Activated CD4-positive, alpha-beta T cell treated with anti-CD3 and anti-CD28 coated beads, Interleukin-2, amount 50 U/mL, for 1 hour (primary cell): ENCODE results near the gene CNBD2.
A peak's percentile ranks its signal among the peaks of the same experiment; 100 is the strongest.
"Not testable (repeated sequence)": the region's sequence is repeated elsewhere in the genome, so short reads cannot be mapped to it uniquely, and the experiment has no call there.

Source experiments
- DNase-seq: peaks from one replicate; pipeline ENCODE4 v3.0.0-alpha.2; 2020

Gene CNBD2

GRCh38 chr20:35967979-35968640 is at the start of gene CNBD2:
TSS of gene CNBD2 (plus strand) at chr20:35968590. CDS start at chr20:35968763, 173 bp downstream.
- DNase-seq, result no peak

- DNase-seq, result no peak
Measured at GRCh38 chr20:35920523-35920922, 47.9 kb upstream of the CNBD2 start.

DNA sequence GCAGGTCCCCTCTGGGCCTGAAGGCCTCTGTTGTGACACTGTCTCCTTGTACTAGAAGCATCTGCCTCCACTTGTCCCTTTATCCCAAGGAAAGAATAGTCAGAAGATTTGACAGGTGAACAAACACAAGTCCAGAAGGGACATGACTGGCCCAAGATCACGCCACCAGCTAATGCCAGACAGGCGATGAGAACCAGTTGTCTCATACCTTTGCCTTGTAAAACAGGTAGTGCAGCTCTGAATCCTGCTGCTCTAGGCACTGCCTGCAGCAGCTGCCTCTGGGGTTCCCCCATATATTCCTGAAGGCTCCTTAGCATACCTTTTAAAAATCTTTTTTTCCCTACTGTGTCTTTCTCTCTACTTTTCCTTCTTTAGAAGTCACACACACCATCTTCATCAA is 39.1 kb upstream of the CNBD2 start:
- no peak for DNase-seq

GRCh38 chr20:35934050-35934449 is 34.3 kb upstream of the CNBD2 start:
- DNase-seq, result no peak

GRCh38 chr20:35939264-35939663 is 29.1 kb upstream of the CNBD2 start:
- DNase-seq, result no peak

DNA sequence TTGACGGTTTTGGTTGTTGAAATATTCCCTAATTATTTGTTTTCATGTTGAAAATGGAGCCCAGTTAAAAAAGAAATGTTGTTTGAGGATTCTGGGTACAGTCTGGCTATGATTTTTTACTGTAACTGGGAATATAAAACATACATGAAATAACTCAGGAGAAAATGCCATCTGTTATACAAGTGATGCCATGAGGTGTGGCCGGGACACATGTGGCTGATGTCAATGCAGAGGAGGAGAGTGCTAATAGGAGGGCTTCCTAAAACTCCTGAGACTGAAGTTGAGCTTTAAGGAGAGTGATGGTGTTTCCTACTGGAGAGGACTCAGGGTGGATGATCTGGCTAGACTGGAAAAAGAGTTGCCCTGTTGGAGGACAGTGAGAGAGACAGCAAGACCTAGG is 26.8 kb upstream of the CNBD2 start:
- no peak for DNase-seq

DNA sequence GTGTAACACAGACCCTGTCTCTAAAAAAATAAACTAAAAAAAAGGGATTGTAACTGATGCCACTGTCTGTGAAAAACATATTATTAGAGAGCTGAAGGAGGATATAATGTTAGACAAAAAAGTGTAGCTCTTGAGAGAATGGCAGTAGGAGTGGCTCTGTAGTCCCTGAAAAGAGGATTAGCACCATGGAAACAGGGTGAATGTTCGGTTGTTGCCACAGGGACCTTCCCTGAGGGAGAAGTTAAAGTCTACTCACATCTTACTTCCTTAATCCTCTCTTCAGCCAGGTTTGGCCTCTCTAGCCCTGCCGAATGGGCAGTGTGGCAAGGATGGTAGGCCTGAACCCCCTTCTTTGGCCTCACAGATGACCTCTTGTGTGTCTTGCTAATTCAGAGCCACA is 26.1 kb upstream of the CNBD2 start:
- DNase-seq, result no peak

GRCh38 chr20:35947489-35947888 is 20.9 kb upstream of the CNBD2 start:
- peak; percentile 12 for DNase-seq

DNA sequence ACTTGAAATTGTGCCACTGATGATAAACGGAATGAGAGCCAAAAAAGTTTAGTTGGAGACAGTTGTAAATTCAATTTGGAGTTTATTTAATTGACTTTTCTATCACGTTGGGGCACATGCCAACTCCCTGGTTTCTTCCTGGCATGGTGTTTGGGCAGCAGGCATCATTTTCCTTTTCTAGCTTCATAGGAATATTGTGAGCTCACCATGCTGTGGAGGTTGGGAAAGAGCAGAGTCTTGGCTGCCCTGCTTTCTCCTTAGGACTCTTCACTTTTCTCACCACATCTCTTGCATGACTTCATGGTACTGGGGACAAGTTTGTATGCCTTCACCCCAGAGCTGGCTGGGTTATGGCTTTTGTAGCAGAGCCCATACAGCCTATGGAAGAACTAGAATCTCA is 20.5 kb upstream of the CNBD2 start:
- no peak for DNase-seq

GRCh38 chr20:35950093-35950492 is 18.3 kb upstream of the CNBD2 start:
- DNase-seq, result no peak

- DNase-seq, result not testable (repeated sequence)
Measured at GRCh38 chr20:35952080-35952479, 16.3 kb upstream of the CNBD2 start.

- no peak for DNase-seq
Measured at GRCh38 chr20:35952480-35953386, 15.7 kb upstream of the CNBD2 start.

DNA sequence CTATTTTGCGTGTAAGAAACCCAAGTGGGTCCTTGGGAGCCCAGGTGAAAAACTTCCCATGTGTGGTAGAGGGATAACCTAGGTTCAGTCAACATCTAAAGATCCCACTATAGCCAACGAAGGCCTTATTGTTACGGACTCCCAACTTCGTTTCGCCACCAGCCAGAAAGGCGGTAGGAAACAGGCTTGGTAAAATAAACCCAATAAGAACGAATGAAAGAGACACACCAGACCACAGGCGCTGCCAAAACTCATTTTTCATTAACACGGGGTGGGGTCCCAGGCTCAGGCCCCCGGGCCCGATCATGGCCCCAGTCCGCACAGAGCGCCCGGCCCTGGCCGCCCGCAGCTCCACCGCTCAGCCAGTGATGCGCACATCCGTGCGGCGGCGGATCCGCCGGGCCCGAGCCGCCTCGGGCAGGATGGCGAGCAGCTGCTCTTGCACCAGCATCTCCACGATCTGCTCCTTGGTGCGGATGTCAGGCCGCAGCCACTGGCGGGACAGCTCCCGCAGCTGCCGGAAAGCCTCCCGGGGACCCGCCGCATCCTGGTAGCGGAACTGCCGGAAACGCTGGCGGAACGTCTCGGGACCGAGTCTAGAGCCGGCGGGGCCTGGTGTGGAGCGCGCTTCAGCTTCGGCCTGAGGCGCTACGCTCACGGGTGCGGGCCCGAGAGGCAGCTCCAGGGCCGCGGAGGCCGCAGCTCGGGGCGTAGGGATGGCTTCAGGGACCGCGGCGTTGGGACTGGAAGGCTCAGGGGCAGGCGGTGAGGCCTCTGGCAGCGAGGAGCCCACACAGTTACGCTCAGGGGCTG is 14.8 kb upstream of the CNBD2 start:
- peak; percentile 60 for DNase-seq

DNA sequence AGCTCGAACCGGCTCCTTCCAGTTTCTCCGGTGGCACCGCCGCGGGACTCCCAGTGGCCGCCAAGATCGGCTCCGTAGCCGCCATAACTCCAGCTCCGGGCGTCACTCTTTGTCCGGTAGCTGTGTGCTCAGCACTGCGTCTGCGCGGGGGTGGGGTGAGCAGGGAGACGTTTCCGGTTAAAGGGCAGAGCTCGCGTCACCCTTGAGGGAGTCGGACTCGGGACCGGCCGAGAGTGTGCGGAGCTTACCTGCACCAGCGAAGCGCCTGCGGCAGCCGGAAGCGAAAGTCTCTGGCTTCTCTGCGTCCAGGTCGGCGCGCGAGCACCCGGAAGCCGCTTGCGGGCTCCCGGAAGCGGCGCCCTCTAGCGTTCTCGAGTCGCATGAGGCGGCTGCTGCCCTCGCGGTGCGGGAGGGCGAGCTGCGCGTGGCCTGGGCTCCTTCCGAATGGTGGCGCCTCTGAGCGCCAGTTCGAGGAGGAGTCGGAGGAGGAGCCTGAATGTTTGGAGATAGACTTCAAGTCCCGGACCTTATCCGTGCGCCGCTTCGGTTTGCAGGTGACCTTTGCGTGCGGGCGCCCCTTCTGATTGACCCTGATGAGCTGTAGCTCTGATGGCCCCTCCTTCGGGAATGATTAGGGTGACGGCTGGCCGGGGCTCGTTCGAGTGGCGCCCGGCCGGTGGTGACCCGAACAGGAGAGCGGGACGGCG is 14.0 kb upstream of the CNBD2 start, which contains the start of gene SCAND1:
Gene SCAND1 (minus strand): TSS at position 303 of the 707 bp plus-strand sequence. CDS start 218 bp downstream, at position 85.
- DNase-seq, result peak; percentile 96

DNA sequence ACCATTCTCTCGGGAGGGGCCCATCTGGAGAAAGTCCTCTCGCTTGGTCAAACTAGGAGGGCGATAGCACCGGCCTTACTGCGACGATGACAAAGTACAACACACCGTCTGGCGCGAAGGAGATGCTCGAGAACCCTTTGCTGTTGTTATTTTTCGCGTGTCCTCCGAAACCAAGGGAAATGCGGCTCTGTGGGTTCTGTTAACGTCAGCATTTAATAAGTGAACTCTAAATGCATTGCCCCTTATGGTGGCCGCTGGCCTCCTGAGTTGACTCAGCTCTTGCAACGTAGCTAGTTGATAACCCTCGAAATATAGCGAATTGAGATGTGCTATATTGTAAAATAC is 13.5 kb upstream of the CNBD2 start:
- DNase-seq, result peak; percentile 26

GRCh38 chr20:35956616-35957015 is 11.8 kb upstream of the CNBD2 start:
- DNase-seq, result no peak

DNA sequence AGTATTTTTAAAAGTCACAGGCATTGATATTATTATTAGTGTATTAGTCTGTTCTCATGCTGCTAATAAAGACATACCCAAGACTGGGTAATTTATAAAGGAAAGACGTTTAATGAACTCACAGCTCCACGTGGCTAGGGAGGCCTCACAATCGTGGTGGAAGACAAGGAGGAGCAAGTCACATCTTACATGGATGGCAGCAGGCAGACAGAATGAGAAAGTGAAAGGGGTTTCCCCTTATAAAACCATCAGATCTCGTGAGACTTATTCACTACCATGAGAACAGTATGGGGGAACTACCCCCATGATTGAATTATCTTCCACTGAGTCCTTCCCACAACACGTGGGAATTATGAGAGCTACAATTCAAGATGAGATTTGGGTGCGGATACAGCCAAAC is 9.1 kb upstream of the CNBD2 start:
- DNase-seq, result not testable (repeated sequence)

GRCh38 chr20:35963878-35964277 is 4.5 kb upstream of the CNBD2 start:
- DNase-seq, result no peak

DNA sequence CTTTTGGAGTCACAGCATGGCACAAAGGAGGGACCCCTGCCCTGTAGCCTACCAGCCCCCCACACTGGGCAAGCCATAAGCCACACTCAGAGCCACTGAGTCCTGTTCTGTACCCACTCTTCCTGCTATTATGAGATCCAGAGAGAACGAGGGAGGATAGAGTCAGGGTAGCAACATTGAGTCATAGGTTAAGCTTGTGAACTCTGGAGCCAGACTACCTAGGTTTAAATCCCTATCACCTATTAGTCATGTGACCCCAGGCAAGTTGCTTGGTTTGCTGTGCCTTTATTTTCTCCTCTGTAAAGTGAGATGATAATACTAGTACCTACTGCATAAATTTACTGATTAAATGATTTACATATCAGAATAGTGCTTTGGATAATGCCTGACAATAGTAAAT is 540 bp downstream of the CNBD2 start:
- DNase-seq, result no peak

- no peak for DNase-seq
Measured at GRCh38 chr20:35971981-35972380, 3.6 kb downstream of the CNBD2 start.

GRCh38 chr20:35972462-35972861 is 4.1 kb downstream of the CNBD2 start:
- no peak for DNase-seq

DNA sequence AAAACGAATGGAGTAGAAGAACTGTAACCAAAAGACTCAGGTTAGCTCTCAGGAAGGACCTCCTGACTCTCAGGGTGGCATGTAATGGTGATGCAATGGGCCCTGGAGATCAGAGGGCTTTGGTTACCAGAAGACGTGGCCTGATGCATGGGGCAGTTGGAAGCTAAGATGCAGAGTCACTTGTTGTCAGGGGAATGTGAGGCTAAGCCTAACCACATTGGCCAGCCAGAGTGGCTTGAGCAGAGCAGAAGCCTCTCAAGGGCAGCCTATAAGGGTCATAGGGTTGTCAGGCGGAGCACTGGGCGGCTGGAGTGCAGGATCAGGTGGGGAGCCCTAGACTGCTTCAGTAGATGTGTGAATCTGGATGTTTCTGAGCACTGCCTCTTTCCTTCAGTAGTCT is 5.9 kb downstream of the CNBD2 start:
- no peak for DNase-seq
